ENCODE measurements around the gene ALG3.

The ALG3 gene

GRCh38 chr3:184259878-184260723 lies 11.3 kb upstream of the ALG3 start:
- DNase-seq (ENCODE audit: low spot score) = peak; percentile 87

- no peak for DNase-seq (ENCODE audit: low spot score)
Observed at GRCh38 chr3:184259396-184259877, 10.7 kb upstream of the ALG3 start.

DNA sequence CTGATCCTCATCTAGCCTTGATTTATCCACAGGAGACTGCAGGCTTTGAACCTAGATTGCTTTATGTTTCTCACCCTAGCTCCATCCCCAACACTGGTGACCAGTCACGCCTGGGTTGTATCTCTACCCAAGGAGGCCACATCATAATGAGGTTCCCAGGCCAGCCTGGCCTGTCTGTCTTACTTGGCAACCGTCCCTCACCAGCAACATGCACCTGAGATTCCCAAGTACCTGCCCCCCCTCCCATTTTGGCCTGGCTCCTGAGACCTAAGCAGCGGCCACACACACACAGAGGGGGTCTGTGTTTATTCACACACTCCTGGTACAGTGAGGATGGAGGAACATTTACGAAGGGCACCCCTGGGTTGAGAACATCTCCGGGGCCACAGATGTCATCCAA lies 10.2 kb upstream of the ALG3 start:
- DNase-seq (ENCODE audit: low spot score) = no peak

GRCh38 chr3:184257083-184257915 lies 8.5 kb upstream of the ALG3 start:
- DNase-seq (ENCODE audit: low spot score) = no peak

DNA sequence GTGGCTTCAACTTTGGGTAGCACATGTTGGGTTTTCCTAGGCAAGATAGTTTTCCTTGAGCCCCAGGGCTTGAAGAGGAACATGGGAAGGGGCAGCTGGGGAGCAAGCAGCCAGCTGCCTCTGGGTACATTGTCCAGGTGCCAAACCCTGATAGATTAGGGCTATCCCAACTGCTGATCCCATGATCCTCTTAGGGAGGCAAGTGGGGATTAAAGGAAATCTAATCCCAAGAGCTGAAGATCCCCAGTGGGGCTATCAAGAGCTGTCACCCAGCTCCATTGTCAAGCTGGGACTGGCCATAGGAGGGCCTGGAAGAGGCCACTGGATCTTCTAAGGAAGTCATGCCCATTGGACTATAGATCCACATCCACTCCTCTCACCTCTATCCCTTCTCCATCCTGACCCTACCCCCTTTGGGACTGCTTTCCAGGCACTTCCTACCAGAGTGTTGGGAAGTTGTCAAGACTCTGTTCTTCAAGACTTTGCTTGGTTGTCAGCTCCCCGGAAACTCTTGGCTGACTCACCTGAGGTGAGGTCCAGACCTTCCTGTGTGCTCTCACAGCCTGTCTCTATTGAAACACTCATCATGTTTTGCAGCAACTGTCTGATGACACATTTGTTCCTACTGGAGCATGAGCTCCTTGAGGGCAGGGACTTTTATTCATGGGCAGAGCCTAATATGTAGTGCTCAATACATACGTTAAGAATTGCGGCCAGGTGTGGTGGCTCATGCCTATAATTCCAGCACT lies 6.7 kb upstream of the ALG3 start:
- no peak for DNase-seq (ENCODE audit: low spot score)

DNA sequence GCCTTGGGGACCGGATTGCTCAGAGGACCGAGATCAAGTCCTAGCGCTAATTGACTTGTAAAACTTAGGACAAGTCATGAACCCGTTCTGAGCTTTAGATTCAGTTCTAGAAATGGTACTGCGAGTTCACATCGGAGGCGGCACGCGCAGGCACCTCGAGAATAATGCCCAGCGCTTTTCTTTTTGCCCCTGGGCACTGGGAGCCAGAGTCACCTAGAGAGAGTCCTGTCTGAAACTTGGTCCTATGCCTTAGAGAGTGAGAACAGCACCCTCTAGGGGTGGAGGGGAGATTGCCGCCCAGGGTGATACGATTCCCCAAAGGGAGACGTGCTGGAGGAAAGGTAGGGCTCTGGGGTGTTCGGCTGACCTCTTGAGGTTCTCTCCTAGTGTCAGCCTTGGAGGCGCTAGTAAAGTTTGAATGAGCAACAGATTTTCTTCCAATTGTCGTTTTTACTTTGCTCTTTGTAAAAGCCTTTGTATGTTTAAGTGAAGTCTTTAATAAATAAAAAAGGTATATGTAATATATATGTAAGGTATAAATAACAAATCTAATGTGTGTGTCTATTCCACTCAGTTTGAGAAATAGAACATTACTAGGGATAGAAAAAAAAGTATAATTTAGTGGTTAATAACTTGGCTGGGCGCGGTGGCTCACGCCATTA lies 1.5 kb upstream of the ALG3 start:
- peak; percentile 89 for DNase-seq (ENCODE audit: low spot score)

DNA sequence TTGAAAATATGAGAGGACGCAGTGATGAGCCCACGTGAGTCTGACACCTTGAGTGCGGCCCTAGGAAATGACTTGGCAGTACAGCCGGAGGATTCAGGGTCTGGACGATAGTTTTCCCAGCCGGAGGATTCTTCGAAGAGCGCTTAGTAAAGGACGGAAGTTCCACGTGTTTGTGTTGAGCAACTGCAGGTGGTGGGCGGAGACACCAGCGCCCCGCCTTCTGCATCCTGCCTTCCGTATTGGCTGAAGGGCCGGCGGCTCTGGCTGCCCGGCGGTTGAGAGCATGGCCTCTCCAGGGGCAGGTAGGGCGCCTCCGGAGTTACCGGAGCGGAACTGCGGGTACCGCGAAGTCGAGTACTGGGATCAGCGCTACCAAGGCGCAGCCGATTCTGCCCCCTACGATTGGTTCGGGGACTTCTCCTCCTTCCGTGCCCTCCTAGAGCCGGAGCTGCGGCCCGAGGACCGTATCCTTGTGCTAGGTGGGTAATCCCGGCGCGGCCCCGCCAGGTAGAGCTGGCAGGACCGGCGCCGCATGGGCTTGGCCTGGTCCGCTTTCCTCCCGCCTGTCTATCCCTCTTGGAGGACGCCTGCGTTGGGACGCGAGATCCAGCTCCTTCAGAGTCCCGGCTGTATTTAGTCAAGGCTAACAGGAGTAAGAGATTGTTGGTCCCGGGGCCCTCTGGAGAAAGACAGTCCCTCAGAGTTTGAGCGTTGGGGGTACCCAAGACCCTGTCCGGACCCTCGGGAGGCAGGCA lies 827 bp upstream of the ALG3 start, which contains the start of gene EEF1AKMT4:
Gene EEF1AKMT4, plus strand, starts transcription at position 261 of the 755 bp plus-strand sequence. Its CDS starts 23 bp downstream, at position 284.
- DNase-seq (ENCODE audit: low spot score) = peak; percentile 97

DNA sequence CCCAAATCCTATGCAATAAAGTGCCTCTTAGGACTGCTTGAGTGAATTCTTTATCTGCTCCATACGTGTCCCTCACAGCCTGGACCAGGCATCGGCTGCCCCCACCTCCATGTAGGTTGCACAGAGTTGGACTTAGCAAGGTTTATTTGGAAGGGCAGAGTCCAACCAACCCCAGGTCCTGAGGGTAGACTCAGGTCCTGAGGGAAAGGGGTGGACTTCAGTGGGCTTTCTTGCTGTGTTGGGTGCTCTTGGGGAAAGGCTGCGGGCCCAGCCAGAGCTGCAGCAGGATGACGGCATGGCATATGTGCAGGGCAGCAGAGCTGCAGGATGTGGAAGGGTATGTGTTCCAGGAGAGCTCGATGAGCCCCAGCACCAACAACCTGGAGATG lies 6.5 kb downstream of the ALG3 start:
- DNase-seq (ENCODE audit: low spot score) = no peak

DNA sequence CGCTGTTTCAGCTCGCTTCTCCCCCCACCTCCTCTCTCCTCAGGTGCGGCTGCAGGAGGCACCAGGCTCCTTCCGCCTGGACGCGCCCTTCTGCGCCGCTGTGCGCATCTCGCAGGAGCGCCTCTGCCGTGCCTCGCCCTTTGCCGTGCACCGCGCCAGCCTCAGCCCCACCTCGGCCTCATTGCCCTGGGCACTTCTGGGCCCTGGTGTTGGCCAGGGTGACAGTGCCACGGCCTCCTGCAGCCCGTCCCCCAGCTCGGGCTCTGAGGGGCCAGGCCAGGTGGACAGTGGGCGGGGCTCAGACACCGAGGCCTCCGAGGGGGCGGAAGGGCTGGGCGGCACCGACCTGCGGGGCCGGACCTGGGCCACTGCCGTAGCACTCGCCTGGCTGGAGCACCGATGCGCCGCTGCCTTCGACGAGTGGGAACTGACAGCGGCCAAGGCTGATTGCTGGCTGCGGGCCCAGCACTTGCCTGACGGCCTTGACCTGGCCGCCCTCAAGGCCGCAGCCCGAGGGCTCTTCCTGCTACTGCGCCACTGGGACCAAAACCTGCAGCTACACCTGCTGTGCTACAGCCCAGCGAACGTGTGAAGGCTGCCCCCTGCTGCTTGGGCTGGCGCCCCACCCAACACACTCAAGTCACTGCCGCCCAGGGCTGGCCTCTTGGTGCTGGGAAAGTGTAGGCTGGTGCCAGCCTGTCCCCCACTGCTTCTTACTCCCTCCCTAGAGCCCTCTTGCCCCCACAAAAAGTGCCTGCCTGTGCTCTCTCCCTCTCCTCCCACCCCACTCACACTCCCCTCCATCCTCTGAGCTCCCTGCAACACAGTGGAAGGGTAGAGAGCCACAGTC lies 7.1 kb downstream of the ALG3 start:
- peak; percentile 47 for DNase-seq (ENCODE audit: low spot score)

DNA sequence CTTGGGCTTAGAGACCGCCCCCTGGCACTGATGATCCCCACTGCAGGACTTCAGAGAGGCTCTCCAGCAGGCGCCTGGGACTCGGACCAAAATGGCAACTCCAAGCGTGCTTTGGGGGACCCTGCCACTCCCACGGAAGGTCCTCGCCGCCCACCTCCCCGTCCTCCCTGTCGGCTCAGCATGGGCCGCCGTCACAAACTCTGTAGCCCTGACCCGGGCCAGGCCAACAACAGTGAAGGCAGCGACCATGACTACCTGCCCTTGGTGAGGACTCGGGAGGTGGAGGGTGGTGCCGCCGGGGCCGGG lies 7.7 kb downstream of the ALG3 start:
- DNase-seq (ENCODE audit: low spot score) = no peak

DNA sequence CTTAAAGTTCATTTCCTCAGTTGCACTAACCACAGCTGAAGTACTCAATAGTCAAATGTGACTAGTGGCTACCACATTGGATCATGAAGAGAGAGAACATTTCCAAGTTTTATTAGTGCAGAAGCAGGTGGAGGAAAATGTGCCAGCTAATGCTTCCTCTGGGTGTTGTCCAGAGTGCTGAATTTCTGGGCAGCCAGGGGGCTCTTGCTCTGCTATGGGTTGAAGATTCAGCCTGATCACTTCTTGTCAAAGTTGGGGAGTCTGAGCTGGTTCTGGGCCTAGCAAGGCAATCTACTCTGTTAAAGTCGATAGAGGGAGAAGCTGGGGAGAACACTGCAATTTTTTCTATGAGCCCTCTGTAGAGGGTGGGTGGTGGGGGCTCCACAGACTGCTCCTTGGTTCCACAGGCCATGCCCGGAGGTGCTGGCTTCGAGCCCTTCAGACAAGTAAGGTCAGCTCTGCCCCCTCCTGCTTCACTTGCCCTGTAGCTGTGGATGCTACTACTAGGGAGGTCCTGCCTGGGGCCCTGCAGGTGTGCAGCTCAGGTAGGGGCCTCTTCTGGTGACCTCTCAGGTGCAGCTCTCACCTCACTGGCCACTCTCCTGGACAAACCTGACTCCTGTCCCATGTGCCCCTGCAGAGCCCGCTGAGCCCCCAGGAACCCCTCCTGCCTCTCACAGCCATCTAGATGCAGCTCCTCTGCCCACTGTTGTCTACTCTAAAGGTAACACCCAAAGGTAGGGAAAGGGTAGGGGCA lies 8.2 kb downstream of the ALG3 start:
- DNase-seq (ENCODE audit: low spot score) = peak; percentile 61

- no peak for DNase-seq (ENCODE audit: low spot score)
Observed at GRCh38 chr3:184239708-184240107, 9.1 kb downstream of the ALG3 start.

DNA sequence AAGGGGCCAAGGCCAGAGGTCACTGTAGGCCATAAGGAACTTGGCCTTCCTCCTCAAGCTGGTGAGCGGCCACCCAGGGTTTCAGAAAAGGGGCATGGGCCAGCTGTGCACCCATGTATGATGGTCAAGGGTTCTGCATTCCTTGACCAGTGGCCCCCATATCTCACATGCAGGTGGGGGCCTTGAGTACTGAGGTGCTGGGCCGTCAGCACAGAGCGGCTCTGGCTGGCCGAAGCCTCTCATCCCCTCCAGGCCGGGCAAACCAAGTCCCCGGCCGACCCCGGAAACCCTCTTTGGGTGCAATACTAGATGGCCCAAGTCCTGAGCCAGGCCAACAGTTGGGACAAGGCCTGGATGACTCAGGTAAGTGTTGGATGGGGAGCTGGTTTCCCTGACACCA lies 9.5 kb downstream of the ALG3 start:
- DNase-seq (ENCODE audit: low spot score) = no peak

GRCh38 chr3:184238246-184238818 lies 10.4 kb downstream of the ALG3 start:
- no peak for DNase-seq (ENCODE audit: low spot score)

DNA sequence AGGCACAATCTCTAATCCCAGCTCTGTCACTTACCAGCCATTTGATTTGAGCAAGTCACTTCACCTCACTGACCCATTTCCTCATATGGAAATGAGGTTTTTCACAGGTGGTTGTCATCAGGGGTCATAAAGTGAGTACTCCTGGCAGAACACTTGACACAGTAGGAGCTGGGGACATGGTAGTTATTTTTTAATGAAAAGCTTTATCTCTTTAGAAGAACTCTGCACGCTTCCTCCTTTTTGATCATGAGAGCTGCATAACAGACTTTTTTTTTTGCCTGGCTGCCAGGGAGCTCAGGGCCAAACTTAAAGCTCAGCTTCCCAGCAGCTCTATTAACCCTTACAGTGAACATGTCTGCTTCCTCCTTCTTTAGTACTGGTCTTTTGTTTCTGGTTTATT lies 11.0 kb downstream of the ALG3 start:
- DNase-seq (ENCODE audit: low spot score) = no peak

DNA sequence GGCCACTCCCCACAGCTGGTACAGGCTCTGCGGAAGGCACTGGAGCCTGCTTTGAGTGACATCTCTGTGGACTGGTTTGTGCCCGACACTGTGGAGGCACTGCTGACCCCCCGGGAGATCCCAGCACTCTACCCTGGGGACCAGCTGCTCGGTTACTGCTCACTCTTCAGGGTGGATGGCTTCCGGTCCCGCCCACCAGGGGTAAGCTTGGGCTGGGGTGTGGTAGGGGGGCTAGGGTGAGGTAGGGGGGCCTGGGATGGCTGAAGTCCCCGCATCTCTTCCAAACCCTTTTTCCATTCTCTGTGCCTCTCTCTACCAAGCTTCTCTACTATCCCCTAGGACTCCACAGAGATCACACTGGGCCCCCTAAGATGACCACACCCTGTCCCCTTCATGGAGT lies 11.6 kb downstream of the ALG3 start:
- DNase-seq (ENCODE audit: low spot score) = no peak

DNA sequence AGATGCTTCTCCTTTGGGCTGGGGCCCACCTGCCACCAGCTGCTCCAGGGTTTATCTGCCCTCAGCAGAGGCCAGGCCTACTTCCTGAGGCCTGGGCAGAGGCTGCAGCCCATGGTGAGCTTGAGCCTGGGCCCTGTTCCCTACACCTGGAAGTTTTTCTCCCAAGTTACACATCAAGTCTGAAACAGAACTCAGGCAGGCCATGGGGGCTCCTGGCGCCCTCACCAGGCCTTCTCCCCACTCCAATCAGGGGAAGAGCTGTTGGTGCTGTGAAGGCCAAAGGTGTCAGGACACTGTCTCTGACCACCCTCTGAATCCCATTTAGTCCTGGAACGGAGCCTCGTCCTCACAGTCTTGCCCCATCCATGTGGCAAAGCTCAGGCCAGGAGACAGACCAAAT lies 12.1 kb downstream of the ALG3 start:
- no peak for DNase-seq (ENCODE audit: low spot score)

GRCh38 chr3:184236033-184236410 lies 12.7 kb downstream of the ALG3 start:
- DNase-seq (ENCODE audit: low spot score) = peak; percentile 3

DNA sequence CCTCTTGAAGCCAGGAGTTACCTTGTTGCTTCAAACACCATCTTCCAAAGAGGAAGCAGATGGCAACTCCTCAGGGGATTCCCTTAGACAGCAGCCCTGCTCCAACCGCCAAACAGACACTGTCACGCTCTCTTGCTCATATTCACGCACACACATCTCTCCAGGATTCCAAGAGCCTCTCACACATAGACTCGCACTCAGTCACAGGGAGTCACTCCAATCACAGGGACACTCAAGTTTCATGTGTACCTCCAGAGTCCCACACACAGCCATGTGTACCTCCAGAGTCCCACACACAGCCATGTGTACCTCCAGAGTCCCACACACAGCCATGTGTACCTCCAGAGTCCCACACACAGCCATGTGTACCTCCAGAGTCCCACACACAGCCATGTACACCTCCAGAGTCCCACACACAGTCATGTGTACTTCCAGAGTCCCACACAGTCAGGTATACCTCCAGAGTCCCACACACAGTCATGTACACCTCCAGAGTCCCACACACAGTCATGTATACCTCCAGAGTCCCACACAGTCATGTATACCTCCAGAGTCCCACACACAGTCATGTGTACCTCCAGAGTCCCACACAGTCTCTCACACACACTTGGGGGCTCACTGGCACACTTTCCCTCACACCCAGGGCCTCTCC lies 13.3 kb downstream of the ALG3 start:
- no peak for DNase-seq (ENCODE audit: low spot score)
